ENCODE data around the gene C2CD5. TPM values are rescaled to one million over a fixed set of nuclear protein-coding genes. Genes with fewer than 3 reads are reported as not detected.

The C2CD5 gene
- total RNA-seq, 2 donors from 2014 or later: 26.6 to 37.6 TPM

DNA sequence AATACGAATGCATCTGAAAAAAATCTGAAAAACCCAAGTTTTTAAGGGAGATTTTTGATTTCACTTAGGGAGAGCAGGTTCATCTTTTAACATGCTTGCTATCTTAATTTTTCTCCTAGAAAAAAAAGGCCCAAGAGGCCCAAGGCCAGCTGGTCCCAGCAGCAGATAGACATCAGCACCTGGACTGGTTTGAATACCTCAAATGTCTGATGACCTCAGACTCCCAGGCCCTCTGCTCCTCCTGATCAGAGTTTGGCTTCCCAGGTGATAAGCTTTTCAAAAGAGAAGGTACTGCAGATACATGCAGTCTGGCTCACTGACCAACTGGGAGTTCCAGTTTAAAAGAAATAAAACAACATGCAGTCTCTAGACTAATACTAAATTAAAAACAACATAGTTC, 82.6 kb downstream of the C2CD5 start:
- H3K27me3 ChIP-seq (replicated peaks; ENCODE audit: insufficient read depth): no peaks in the 10 kb centered on the region
- TF ChIP-seq, protein P1, sequence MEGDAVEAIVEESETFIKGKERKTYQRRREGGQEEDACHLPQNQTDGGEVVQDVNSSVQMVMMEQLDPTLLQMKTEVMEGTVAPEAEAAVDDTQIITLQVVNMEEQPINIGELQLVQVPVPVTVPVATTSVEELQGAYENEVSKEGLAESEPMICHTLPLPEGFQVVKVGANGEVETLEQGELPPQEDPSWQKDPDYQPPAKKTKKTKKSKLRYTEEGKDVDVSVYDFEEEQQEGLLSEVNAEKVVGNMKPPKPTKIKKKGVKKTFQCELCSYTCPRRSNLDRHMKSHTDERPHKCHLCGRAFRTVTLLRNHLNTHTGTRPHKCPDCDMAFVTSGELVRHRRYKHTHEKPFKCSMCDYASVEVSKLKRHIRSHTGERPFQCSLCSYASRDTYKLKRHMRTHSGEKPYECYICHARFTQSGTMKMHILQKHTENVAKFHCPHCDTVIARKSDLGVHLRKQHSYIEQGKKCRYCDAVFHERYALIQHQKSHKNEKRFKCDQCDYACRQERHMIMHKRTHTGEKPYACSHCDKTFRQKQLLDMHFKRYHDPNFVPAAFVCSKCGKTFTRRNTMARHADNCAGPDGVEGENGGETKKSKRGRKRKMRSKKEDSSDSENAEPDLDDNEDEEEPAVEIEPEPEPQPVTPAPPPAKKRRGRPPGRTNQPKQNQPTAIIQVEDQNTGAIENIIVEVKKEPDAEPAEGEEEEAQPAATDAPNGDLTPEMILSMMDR (IDR thresholded peaks at IDR 0.05): no peak
- TF ChIP-seq POLR2A (IDR thresholded peaks at IDR 0.05): no peak
- TF ChIP-seq POLR2AphosphoS5 (IDR thresholded peaks at IDR 0.05): no peak
- H3K9me3 ChIP-seq: no peaks in the 10 kb centered on the region
- 94% methylated on average over 1 of the region's 1 CpG for WGBS
- intact Hi-C loops (cut with DNase I): loop anchor here (5.0 kb wide), 1 partner anchor 379 kb away; no protein-coding TSS in a partner anchor
- DNase-seq (ENCODE audit: low spot score): no peak
- H3K36me3 ChIP-seq: no peaks in the 10 kb centered on the region
- no peaks in the 10 kb centered on the region for H3K4me1 ChIP-seq (replicated peaks)
- no peak overlapping the region for H3K4me3 ChIP-seq
- no peak overlapping the region for H3K27ac ChIP-seq

DNA sequence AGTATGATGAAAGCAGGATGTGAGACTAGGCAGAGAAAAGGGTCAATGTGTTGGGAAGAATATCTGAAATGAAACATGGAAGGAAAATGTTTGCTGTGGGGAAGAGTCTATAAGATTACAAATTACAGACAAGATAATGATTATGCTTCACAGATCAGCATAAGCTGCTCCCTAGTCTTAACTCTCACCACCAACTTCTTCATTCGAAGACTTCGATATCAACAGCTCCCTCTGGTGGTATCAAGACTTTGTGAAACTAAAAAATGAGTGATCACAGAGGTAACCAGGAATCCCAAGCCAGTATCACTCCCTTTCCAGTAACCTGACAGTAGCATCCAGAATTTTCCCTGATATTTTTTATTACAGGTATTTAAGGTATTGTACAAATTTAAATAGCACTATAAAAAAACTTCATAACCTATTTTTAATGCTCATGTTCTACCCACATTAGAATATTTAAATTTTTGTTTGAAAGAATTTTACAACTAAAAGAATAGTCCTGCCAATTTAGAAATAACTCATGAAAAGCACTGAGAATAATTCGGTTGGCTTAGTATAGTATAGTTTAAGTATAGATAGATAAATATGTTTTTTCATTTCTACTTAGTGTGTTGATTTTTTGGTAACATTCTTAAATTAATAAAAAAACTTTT, 84.4 kb downstream of the C2CD5 start:
- H3K4me1 ChIP-seq (replicated peaks): no peaks in the 10 kb centered on the region
- peak; percentile 32 for DNase-seq (ENCODE audit: low spot score)
- no peaks in the 10 kb centered on the region for H3K36me3 ChIP-seq
- H3K27ac ChIP-seq: no peak overlapping the region
- 25% methylated on average over 3 of the region's 3 CpGs for WGBS
- intact Hi-C loops (cut with DNase I): loop anchor here (5.0 kb wide), 1 partner anchor 378 kb away; no protein-coding TSS in a partner anchor
- no peak for TF ChIP-seq POLR2AphosphoS5 (IDR thresholded peaks at IDR 0.05)
- no peak for TF ChIP-seq POLR2A (IDR thresholded peaks at IDR 0.05)
- TF ChIP-seq, protein P1 (IDR thresholded peaks at IDR 0.05): peak in 3 of 4 experiments; percentile 52 to 57 (median 55)
- no peaks in the 10 kb centered on the region for H3K27me3 ChIP-seq (replicated peaks; ENCODE audit: insufficient read depth)
- no peak overlapping the region for H3K4me3 ChIP-seq
- no peaks in the 10 kb centered on the region for H3K9me3 ChIP-seq

DNA sequence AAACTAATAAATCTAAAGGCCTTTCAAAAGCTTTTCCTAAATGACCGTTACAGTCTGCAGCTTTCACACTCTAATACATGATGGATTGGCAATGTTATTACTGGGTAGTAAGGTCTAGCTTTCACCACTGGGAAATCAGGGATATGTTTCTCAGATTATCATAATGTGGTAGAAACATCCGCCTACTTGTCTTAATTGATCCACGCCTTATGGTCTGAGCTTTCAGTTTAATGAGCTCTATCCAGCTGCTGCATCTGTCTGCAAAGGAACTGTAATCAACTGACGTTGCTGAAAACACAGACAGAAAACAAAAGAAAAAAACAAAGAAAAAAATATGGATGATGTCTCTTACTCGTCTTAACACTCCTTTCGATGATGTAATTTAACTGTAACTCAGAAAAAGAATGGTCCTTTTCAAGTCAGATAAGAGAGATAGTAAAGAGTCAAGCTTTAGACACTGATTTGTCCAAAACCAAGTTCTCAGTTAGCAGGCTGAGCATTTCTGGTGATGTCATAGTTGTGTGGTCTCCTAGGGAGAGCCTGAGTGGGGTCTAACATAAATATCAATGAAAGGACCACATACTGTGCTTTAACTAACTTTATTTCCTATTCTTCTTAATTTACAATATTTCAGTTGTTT, 85.9 kb downstream of the C2CD5 start:
- no peak for TF ChIP-seq POLR2A (IDR thresholded peaks at IDR 0.05)
- TF ChIP-seq, protein P1 (IDR thresholded peaks at IDR 0.05): no peak
- no peak for TF ChIP-seq POLR2AphosphoS5 (IDR thresholded peaks at IDR 0.05)
- H3K9me3 ChIP-seq: no peaks in the 10 kb centered on the region
- intact Hi-C loops (cut with DNase I): no loop called here
- DNase-seq (ENCODE audit: low spot score): no peak
- no peaks in the 10 kb centered on the region for H3K27me3 ChIP-seq (replicated peaks; ENCODE audit: insufficient read depth)
- WGBS: 76% methylated on average over 6 of the region's 6 CpGs
- H3K36me3 ChIP-seq: no peaks in the 10 kb centered on the region
- H3K27ac ChIP-seq: no peak overlapping the region
- H3K4me1 ChIP-seq (replicated peaks): no peaks in the 10 kb centered on the region
- H3K4me3 ChIP-seq: no peak overlapping the region

DNA sequence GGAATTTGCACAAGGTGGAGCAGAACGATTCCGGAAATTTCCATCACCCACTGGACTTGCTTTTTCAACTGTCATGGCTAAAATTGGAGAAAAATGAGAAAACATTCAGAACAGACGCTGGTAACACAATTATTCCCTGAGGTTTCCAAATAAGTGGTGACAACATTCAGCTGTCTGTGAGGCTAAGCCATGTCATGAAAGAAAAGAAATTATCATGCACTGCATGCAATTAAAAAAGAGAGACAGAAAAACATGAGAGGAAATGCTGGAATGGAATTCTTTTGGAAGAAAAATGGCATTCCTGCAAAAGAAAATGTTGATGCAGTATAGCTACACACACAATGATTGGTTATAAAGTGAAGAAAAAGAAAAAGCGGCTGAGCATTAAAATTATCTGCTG, 87.3 kb downstream of the C2CD5 start:
- H3K9me3 ChIP-seq: no peaks in the 10 kb centered on the region
- no peaks in the 10 kb centered on the region for H3K4me1 ChIP-seq (replicated peaks)
- intact Hi-C loops (cut with DNase I): no loop called here
- H3K4me3 ChIP-seq: no peak overlapping the region
- no peak overlapping the region for H3K27ac ChIP-seq
- TF ChIP-seq POLR2AphosphoS5 (IDR thresholded peaks at IDR 0.05): no peak
- no peak for TF ChIP-seq POLR2A (IDR thresholded peaks at IDR 0.05)
- TF ChIP-seq, protein P1 (IDR thresholded peaks at IDR 0.05): no peak
- no peaks in the 10 kb centered on the region for H3K27me3 ChIP-seq (replicated peaks; ENCODE audit: insufficient read depth)
- no peak for DNase-seq (ENCODE audit: low spot score)
- H3K36me3 ChIP-seq: no peaks in the 10 kb centered on the region
- 75% methylated on average over 4 of the region's 4 CpGs for WGBS

GRCh38 chr12:22453511-22453910, 90.8 kb downstream of the C2CD5 start:
- DNase-seq (ENCODE audit: low spot score): no peak
- 74% methylated on average over 3 of the region's 3 CpGs for WGBS
- TF ChIP-seq, protein P1 (IDR thresholded peaks at IDR 0.05): no peak
- H3K9me3 ChIP-seq: no peaks in the 10 kb centered on the region
- no peak overlapping the region for H3K4me3 ChIP-seq
- no peaks in the 10 kb centered on the region for H3K4me1 ChIP-seq (replicated peaks)
- H3K27me3 ChIP-seq (replicated peaks; ENCODE audit: insufficient read depth): no peaks in the 10 kb centered on the region
- no peaks in the 10 kb centered on the region for H3K36me3 ChIP-seq
- no peak overlapping the region for H3K27ac ChIP-seq
- intact Hi-C loops (cut with DNase I): no loop called here

Measured in prostate gland (tissue), 2 donors.